HL-60 (cell line): ENCODE data around the gene ATE1.
"Not testable (repeated sequence)": the region's sequence is repeated elsewhere in the genome, so short reads cannot be mapped to it uniquely, and the experiment has no call there.

ENCODE experiments used
- DNase-seq, 2 experiments: peaks; one replicate each; pipeline ENCODE4 v3.0.0-alpha.2; 2010 to 2020; ENCODE audit warnings: low read depth in 1 of 2, low spot score in 1 of 2
- H3K27ac ChIP-seq: fragments of 250-450 bp; sonication (Bioruptor Pico); replicated peaks from 2 replicates; pipeline ENCODE4 v1.5.1; 2020; ENCODE audit warnings: mild to moderate bottlenecking, moderate library complexity
- H3K27me3 ChIP-seq: fragments of 250-450 bp; sonication (Bioruptor Pico); 2 replicates; pipeline ENCODE4 v1.5.1; 2021; ENCODE audit warnings: mild to moderate bottlenecking, moderate library complexity; ENCODE audit not compliant: insufficient read depth, poor library complexity, severe bottlenecking
- H3K4me3 ChIP-seq: replicated peaks from 2 replicates; pipeline ENCODE4 v1.5.1; 2011; ENCODE audit warnings: mild to moderate bottlenecking, control low read depth, low read length; ENCODE audit not compliant: insufficient read depth
- GABPA ChIP-seq: IDR thresholded peaks from 2 replicates; pipeline ENCODE4 v1.6.1; 2012; ENCODE audit warnings: low read depth
- POLR2AphosphoS5 ChIP-seq: IDR thresholded peaks from 2 replicates; pipeline ENCODE4 v1.6.1; 2012; ENCODE audit warnings: low read depth
- SPI1 ChIP-seq: IDR thresholded peaks from 2 replicates; pipeline ENCODE4 v1.6.1; 2012; ENCODE audit warnings: low read depth, mild to moderate bottlenecking, borderline replicate concordance
- TF ChIP-seq, protein P1 (sequence below): IDR thresholded peaks from one replicate; pipeline ENCODE4 v1.5.1; 2011; ENCODE audit warnings: low read length, control low read depth, inconsistent platforms; ENCODE audit not compliant: insufficient read depth
- TF ChIP-seq, protein P2 (sequence below): IDR thresholded peaks from 2 replicates; pipeline ENCODE4 v1.6.1; 2012; ENCODE audit warnings: low read depth; ENCODE audit not compliant: insufficient replicate concordance

ATE1 gene

DNA sequence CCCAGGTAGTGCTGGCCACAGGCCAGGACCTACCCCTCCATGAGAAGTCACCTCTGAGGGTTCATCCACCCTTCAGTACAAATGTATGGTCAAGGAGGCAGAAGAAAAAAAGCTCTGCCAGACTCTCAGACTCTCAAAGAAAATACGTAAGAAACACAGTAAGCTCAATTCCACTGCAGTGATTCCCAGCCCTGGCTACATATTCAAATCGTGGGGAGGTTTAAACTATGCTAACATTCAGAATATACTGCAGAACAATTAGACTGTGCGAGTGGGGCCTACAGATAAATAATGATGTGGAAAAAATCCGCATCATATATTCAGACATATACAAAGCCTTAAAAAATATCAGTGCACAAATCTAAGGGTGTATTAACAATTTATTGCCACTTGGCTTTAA is 162.6 kb downstream of the ATE1 start:
- TF ChIP-seq, protein P1, sequence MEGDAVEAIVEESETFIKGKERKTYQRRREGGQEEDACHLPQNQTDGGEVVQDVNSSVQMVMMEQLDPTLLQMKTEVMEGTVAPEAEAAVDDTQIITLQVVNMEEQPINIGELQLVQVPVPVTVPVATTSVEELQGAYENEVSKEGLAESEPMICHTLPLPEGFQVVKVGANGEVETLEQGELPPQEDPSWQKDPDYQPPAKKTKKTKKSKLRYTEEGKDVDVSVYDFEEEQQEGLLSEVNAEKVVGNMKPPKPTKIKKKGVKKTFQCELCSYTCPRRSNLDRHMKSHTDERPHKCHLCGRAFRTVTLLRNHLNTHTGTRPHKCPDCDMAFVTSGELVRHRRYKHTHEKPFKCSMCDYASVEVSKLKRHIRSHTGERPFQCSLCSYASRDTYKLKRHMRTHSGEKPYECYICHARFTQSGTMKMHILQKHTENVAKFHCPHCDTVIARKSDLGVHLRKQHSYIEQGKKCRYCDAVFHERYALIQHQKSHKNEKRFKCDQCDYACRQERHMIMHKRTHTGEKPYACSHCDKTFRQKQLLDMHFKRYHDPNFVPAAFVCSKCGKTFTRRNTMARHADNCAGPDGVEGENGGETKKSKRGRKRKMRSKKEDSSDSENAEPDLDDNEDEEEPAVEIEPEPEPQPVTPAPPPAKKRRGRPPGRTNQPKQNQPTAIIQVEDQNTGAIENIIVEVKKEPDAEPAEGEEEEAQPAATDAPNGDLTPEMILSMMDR, result no peak
- no peak for TF ChIP-seq GABPA
- no peak for TF ChIP-seq POLR2AphosphoS5
- no peak for TF ChIP-seq SPI1
- TF ChIP-seq, protein P2, sequence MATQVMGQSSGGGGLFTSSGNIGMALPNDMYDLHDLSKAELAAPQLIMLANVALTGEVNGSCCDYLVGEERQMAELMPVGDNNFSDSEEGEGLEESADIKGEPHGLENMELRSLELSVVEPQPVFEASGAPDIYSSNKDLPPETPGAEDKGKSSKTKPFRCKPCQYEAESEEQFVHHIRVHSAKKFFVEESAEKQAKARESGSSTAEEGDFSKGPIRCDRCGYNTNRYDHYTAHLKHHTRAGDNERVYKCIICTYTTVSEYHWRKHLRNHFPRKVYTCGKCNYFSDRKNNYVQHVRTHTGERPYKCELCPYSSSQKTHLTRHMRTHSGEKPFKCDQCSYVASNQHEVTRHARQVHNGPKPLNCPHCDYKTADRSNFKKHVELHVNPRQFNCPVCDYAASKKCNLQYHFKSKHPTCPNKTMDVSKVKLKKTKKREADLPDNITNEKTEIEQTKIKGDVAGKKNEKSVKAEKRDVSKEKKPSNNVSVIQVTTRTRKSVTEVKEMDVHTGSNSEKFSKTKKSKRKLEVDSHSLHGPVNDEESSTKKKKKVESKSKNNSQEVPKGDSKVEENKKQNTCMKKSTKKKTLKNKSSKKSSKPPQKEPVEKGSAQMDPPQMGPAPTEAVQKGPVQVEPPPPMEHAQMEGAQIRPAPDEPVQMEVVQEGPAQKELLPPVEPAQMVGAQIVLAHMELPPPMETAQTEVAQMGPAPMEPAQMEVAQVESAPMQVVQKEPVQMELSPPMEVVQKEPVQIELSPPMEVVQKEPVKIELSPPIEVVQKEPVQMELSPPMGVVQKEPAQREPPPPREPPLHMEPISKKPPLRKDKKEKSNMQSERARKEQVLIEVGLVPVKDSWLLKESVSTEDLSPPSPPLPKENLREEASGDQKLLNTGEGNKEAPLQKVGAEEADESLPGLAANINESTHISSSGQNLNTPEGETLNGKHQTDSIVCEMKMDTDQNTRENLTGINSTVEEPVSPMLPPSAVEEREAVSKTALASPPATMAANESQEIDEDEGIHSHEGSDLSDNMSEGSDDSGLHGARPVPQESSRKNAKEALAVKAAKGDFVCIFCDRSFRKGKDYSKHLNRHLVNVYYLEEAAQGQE, result no peak
- no peak overlapping the region for H3K4me3 ChIP-seq
- no peak for DNase-seq
- no peak overlapping the region for H3K27ac ChIP-seq
- H3K27me3 ChIP-seq, result no peaks in the 10 kb centered on the region

DNA sequence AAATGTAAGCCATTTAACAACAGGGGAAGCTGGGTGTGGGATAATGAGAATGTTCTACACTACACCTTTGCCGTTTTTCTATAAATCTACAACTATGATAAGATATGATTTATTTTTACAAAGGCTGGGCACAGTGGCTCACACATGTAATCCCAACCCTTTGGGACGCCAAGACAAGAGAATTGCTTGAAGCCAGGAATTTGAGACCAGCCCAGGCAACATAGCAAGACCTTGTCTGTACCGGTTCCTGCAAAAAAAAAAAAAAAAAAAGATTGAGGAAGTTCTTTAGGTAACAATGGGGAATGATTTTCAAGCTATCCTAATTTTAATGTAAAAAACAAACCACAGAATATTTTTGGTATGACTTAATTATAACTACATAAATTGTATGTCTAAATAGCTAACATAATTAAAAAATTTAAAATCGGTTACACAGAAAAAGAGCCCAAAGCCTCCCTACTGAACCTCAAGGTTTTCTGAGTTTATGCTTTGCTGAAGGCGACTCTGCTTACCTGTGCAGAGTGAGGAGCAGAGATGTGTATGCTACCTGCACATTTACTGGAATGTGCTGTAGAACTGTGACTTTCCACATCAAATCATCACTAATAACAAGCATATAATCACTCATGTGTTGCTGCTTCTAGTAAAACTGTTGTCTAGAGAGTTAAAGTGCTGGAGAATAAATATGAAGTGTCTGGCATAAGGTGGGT is 163.4 kb downstream of the ATE1 start:
- H3K27ac ChIP-seq, result no peak overlapping the region
- no peaks in the 10 kb centered on the region for H3K27me3 ChIP-seq
- DNase-seq, result no peak
- TF ChIP-seq GABPA, result no peak
- TF ChIP-seq SPI1, result no peak
- TF ChIP-seq, protein P2, result no peak
- no peak for TF ChIP-seq POLR2AphosphoS5
- TF ChIP-seq, protein P1, result no peak
- no peak overlapping the region for H3K4me3 ChIP-seq

DNA sequence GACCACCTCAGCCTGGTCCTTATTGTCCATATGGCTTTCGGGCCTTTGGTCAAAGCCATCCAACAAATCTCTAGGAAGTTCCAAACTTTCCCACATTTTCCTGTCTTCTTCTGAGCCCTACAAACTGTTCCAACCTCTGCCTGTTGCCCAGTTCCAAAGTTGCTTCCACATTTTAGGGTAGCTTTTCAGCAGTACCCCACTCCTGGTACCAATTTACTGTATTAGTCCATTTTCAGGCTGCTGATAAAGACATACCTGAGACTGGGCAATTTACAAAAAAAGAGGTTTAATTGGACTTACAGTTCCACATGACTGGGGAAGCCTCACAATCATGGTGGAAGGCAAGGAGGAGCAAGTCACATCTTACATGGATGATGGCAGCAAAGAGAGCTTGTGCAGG is 170.6 kb downstream of the ATE1 start:
- H3K4me3 ChIP-seq, H3K27ac ChIP-seq, H3K27me3 ChIP-seq, DNase-seq: not testable (repeated sequence)

DNA sequence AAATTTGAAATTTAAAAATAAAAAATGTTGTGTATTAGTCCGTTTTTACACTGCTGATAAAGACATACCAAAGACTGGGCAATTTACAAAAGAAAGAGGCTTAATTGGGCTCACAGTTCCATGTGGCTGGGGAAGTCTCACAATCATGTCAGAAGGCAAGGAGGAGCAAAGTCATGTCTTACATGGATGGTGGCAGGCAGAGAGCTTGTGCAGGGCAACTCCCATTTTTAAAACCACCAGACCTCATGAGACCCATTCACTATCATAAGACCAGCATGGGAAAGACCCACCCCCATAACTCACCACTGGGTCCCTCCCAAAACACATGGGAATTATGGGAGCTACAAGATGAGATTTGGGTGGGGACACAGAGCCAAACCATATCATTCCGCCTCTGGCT is 172.3 kb downstream of the ATE1 start:
- not testable (repeated sequence) for H3K27ac ChIP-seq, DNase-seq, H3K27me3 ChIP-seq, H3K4me3 ChIP-seq

DNA sequence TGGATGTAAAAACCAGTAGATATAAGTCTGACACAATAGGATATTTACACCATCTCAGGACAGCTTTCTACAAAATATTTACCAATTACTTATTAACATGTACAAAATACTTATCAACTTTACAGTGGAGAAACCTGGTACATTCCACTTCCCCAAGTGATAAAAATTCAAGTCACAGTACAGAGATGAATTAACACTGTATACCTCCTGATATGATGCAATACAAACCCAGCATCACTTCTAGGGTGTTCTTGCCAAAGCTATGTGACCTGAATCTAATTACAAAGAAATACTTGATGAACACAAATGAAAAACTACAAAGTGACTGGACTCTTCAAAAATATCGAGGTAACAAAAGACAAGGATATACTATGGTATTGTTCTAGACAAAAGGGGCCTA is 173.2 kb downstream of the ATE1 start:
- Histone ChIP-seq H3K27ac (no peak overlapping the region), H3K27me3 (no peaks in the 10 kb centered on the region), H3K4me3 (no peak overlapping the region)
- no peak for DNase-seq
- TF ChIP-seq, protein P2, result no peak
- TF ChIP-seq POLR2AphosphoS5 (no peak), GABPA (no peak), SPI1 (no peak)
- TF ChIP-seq, protein P1, result no peak
